Measurements from ENCODE around the gene THAP7.

DNA sequence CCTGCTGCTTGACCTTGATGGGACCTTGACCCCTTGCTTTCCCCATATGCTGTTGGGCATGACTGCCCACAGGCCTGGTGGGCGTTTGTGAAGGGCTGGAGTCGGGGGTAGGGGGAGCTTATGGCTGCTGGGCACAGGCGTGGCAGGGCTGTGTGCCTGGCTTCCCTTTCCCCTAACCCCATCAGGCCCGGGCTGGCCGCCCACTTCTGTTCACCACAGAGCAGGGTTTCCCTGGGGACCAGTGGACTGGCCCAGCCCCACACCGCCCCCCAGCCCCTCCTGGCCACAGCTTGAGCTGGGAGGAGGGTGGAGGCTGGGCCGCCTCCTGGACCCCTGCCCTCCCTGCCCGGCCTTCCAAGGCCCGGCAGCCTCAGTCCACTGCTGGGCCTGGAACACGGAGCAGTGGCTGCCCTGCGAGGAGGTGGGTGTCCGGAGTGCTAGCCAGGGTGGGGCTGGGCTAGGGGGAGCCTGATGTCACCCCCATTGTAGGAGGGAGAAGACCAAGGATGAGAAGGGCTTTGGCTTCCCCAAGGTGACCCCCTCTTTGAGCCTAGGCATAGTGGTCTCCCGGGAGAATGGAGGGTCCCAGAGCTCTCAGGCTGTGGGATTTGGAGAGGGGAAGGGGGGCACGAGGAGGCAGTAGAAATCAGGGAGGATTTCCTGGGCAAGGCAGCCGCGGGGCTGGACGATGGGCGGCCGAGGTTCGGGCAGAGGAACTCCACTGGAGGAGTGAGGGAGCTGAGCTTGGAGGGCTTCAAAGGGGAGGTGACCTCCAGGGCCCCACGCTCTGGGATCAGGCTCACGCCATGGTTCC lies 34.8 kb downstream of the THAP7 start, which contains the start of gene AIFM3:
- TF ChIP-seq, protein P1, sequence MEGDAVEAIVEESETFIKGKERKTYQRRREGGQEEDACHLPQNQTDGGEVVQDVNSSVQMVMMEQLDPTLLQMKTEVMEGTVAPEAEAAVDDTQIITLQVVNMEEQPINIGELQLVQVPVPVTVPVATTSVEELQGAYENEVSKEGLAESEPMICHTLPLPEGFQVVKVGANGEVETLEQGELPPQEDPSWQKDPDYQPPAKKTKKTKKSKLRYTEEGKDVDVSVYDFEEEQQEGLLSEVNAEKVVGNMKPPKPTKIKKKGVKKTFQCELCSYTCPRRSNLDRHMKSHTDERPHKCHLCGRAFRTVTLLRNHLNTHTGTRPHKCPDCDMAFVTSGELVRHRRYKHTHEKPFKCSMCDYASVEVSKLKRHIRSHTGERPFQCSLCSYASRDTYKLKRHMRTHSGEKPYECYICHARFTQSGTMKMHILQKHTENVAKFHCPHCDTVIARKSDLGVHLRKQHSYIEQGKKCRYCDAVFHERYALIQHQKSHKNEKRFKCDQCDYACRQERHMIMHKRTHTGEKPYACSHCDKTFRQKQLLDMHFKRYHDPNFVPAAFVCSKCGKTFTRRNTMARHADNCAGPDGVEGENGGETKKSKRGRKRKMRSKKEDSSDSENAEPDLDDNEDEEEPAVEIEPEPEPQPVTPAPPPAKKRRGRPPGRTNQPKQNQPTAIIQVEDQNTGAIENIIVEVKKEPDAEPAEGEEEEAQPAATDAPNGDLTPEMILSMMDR (conservative IDR thresholded peaks at IDR 0.05; ENCODE audit: low read depth, low read length): no peak
- no peak for TF ChIP-seq RAD21 (IDR thresholded peaks at IDR 0.05; ENCODE audit: low read length)
- no peak for TF ChIP-seq FOS (IDR thresholded peaks at IDR 0.05; ENCODE audit: low read depth, low read length)
- TF ChIP-seq NFE2L2 (IDR thresholded peaks at IDR 0.05; ENCODE audit: low read depth, low read length): no peak
- TF ChIP-seq MXI1 (IDR thresholded peaks at IDR 0.05; ENCODE audit: borderline replicate concordance, low read depth, low read length): no peak
- TF ChIP-seq, protein P2, sequence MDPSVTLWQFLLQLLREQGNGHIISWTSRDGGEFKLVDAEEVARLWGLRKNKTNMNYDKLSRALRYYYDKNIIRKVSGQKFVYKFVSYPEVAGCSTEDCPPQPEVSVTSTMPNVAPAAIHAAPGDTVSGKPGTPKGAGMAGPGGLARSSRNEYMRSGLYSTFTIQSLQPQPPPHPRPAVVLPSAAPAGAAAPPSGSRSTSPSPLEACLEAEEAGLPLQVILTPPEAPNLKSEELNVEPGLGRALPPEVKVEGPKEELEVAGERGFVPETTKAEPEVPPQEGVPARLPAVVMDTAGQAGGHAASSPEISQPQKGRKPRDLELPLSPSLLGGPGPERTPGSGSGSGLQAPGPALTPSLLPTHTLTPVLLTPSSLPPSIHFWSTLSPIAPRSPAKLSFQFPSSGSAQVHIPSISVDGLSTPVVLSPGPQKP (IDR thresholded peaks at IDR 0.05; ENCODE audit: borderline replicate concordance, low read depth, low read length): no peak
- TF ChIP-seq POLR2A (IDR thresholded peaks at IDR 0.05; ENCODE audit: low read depth, low read length): no peak
- TF ChIP-seq MAFK (IDR thresholded peaks at IDR 0.05; ENCODE audit: low read depth, low read length): no peak
- no peak for TF ChIP-seq RCOR1 (IDR thresholded peaks at IDR 0.05; ENCODE audit: insufficient replicate concordance, low read length)
